Left lung (tissue), 10 donors: Measurements from ENCODE around the gene GABRR1. TPM values are rescaled to one million over a fixed set of nuclear protein-coding genes. Genes with fewer than 3 reads are reported as not detected.
A peak's percentile ranks its signal among the peaks of the same experiment; 100 is the strongest.

ENCODE experiments used
- ATAC-seq: fragments of 200-7000 bp; cut with Tn5 transposase; one replicate; pipeline ENCODE4 v1.9.1; 2020; ENCODE audit warnings: moderate library complexity
- DNase-seq, 4 donors: peaks; one replicate each; pipeline ENCODE4 v3.0.0-alpha.2; 2013 to 2020
- H3K27ac ChIP-seq, 2 donors: fragments of 200-600 bp; sonication (generic) in 1 of 2; one replicate each; pipeline versions ENCODE4 v1.5.0 to v1.8.0; 2020 to 2021
- H3K27me3 ChIP-seq, 2 donors: fragments of 200-600 bp; sonication (generic) in 1 of 2; one replicate each; pipeline versions ENCODE4 v1.5.0 to v1.8.0; 2020 to 2021
- H3K36me3 ChIP-seq, 2 donors: fragments of 200-600 bp; sonication (generic) in 1 of 2; one replicate each; pipeline versions ENCODE4 v1.5.0 to v1.8.0; 2020 to 2021
- H3K4me1 ChIP-seq, 2 donors: fragments of 200-600 bp; one replicate each; pipeline ENCODE4 v1.8.0; 2021
- H3K4me3 ChIP-seq, 2 donors: fragments of 200-600 bp; sonication (generic) in 1 of 2; one replicate each; pipeline versions ENCODE4 v1.5.0 to v1.8.0; 2020 to 2021; ENCODE audit warnings: mild to moderate bottlenecking in 1 of 2
- H3K9me3 ChIP-seq, 2 donors: fragments of 200-600 bp; sonication (generic) in 1 of 2; one replicate each; pipeline versions ENCODE4 v1.5.0 to v1.8.0; 2020 to 2021
- intact Hi-C, 2 donors: fragments of 100-400 bp; cut with DNase I; formaldehyde crosslinking; loops; one replicate each; pipeline versions ENCODE4 v1.11.2 to v1.14.2; 2022
- polyA plus RNA-seq, 6 donors: library from polyadenylated mRNA; unstranded; fragments of 120-200 nt; gene quantifications; one replicate each; pipeline ENCODE4 v1.2.1, GENCODE V29; 2013; ENCODE audit not compliant: insufficient read length in 6 of 6
- total RNA-seq, 2 donors: library from RNA; stranded (reverse); fragmentation: NEBNext Ultra II Directional; extraction: Animal tissue kit (Norgen Biotek cat#: 25700); gene quantifications; one replicate each; pipeline ENCODE4 v1.2.1, GENCODE V29; 2021
- TF ChIP-seq, protein P1 (sequence below), 2 donors: fragments of 200-600 bp; sonication (generic) in 1 of 2; IDR thresholded peaks; one replicate each; pipeline versions ENCODE4 v1.5.0 to v1.8.0; 2021; ENCODE audit warnings: antibody characterized with exemption in 2 of 2
- donor health status: DM: no; HTN: yes; CAD: no.
- donor health status: DM: no; HTN: no; CAD: no.

Gene GABRR1
- total and polyA plus RNA-seq, 8 donors = not detected

DNA sequence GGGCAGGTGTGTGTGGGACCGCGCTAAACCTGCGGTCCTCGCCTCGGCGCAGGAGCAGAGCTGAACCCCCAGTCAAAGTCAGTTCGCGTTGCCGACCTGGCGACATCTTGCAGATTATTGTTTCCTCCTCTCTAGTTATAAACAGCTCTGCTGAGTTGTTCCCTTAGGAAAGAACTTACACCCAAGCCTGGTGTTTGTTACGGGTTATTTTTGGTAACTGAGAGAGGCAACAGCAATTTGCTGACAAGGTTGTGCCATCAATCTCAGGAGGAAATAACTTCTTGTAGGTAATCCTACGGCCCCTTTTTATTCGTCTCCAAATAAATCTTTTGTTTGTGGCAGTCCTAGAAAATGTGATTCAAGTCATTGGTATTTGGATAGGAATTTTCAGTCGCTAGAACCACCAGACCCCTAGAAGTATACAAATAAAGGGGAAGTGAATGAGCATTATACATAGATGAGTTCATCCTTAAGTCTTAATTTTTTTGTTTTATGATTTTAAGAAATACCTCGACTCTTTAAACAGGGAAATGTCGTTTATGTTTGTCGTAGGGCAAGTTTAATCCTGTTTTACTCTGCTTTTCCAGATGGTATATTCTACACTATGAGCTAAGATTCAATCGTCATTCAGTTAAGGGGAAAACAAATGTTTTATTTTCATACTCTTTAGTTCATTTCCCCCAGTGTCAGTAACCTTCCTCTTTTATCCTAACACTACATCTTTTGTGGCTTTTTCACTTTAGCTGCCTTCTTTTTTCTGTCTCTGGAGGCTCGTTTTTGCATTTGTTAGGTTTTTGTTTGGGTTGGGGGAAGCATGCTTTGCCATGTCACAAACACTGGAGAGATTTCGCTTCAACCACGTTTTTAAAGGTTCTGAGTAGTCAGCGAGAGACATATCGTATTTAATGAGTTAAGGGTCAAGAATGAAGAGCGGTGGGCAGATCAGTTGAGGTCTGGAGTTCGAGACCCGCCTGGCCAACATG is 70.1 kb downstream of the GABRR1 start:
- no peaks in the 10 kb centered on the region for H3K9me3 ChIP-seq
- TF ChIP-seq, protein P1, sequence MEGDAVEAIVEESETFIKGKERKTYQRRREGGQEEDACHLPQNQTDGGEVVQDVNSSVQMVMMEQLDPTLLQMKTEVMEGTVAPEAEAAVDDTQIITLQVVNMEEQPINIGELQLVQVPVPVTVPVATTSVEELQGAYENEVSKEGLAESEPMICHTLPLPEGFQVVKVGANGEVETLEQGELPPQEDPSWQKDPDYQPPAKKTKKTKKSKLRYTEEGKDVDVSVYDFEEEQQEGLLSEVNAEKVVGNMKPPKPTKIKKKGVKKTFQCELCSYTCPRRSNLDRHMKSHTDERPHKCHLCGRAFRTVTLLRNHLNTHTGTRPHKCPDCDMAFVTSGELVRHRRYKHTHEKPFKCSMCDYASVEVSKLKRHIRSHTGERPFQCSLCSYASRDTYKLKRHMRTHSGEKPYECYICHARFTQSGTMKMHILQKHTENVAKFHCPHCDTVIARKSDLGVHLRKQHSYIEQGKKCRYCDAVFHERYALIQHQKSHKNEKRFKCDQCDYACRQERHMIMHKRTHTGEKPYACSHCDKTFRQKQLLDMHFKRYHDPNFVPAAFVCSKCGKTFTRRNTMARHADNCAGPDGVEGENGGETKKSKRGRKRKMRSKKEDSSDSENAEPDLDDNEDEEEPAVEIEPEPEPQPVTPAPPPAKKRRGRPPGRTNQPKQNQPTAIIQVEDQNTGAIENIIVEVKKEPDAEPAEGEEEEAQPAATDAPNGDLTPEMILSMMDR (IDR thresholded peaks at IDR 0.05) = no peak

DNA sequence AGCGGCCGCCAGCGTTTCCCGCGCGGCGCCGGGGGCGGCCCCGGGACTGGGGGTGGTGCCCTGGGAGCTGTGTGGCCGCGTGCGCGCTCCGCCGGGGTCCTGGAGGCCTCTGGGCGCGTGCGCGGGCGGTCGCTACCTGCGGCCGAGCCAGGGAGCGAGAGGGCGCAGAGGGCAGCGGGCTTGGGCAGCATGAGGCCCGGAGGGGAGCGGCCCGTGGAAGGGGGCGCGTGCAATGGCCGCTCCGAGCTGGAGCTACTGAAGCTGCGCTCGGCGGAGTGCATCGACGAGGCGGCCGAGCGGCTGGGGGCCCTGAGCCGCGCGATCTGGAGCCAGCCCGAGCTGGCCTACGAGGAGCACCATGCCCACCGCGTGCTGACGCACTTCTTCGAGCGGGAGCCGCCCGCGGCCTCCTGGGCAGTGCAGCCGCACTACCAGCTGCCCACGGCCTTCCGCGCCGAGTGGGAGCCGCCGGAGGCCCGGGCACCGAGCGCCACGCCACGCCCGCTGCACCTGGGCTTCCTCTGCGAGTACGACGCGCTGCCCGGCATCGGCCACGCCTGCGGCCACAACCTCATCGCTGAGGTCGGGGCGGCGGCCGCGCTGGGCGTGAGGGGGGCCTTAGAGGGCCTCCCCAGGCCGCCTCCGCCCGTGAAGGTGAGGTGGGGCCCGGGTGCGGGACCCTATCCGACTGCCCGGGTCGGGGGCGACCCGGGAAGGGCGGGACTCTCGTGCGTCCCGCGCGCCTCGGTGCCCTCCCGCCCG is 71.0 kb downstream of the GABRR1 start, which contains the start of gene PM20D2:
TSS of gene PM20D2 (plus strand) at position 100 of the 762 bp plus-strand sequence. CDS start at position 190, 90 bp downstream.
- TF ChIP-seq, protein P1 (IDR thresholded peaks at IDR 0.05) = no peak
- ATAC-seq = peak; percentile 96
- peaks cover 0 to under 1% of the 10 kb centered on the region in 2 donors for H3K36me3 ChIP-seq
- H3K9me3 ChIP-seq = no peaks in the 10 kb centered on the region
- H3K27ac ChIP-seq = peak within 1 kb of the TSS; percentile 78
- peak within 1 kb of the TSS; percentile 71 to 77 for H3K4me3 ChIP-seq
- DNase-seq = peak; percentile 70 to 94 (median 78)
- intact Hi-C loops = no loop called here
- H3K4me1 ChIP-seq = peaks cover 0 to 14% of the 10 kb centered on the region in 2 donors
- H3K27me3 ChIP-seq = no peaks in the 10 kb centered on the region

More for the DNA sequence above, 70.1 kb downstream of the GABRR1 start:
- DNase-seq (peak in 3 of 4 donors; percentile 34 to 41 (median 36)), ATAC-seq (no peak)
- H3K36me3 ChIP-seq = peaks cover 0 to 7% of the 10 kb centered on the region in 2 donors
- intact Hi-C loops = no loop called here
- H3K27ac ChIP-seq = peak overlapping the region; percentile 78
- H3K4me1 ChIP-seq = peaks cover 0 to 14% of the 10 kb centered on the region in 2 donors
- peak overlapping the region; percentile 71 to 77 for H3K4me3 ChIP-seq
- H3K27me3 ChIP-seq = no peaks in the 10 kb centered on the region

DNA sequence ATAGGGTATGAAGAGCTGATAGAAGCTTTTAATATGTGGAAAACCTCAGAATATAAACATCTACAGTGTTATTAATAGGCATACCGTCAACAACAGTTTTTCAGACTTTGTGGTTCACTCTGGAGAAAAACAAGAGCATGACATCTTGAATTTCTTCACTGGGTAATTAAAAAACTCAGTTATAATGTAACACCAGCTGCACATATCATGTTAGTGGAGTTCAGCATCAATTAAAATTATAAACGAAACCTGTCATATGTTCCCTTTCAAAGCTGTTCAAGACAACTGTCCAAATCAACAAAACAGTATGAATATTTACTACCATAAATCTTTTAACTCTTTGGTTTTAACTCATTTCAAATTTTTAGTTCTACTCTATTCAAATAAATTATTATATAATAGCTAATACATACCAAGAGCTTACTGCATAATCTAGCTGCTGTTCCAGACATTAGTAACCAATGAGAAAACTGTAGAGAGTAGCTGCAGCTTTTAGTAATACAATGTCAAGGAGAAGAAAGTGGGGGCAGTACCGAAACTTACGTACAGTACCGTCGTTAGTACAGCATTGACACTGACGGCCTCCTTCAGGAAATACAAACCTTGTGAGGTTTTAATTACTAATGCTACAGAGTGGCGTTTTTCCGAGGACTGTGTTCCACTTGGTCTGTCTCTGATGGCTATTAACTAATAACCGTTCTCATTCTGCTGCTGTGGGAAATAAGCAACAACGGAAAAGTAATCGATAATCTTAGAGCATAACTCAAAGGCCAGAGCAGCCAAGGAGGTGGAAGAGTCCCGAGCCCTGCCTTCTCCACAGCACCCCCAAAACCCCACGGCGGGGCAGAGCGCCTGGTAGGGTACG is 71.8 kb downstream of the GABRR1 start:
- intact Hi-C loops = no loop called here

DNA sequence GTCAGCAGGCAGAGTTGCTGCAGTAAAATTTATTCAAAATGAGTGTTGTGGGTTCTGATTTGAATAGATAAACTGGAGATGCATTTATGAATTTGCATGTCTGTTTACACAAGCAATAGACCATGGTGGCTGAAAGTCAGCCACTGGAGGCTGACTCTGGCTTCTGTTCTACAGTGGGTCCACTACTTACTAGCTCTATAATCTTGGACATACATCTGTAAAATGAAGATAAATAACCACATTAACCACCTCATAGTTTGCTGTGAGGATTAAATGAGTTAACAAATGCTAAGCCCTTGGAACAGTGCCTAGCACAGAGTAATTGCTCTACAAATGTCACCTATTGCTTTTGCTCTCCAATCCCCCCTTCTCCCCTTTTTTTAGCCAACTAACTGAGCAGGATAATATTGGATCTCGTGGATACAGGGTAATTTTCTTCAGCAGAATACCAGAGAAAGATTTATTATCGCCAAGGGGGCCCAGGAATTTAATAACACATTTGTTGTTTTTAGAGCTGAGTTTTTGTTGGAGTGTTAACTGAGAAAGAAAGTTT is 72.7 kb downstream of the GABRR1 start:
- DNase-seq = no peak
- Histone ChIP-seq H3K9me3 (no peaks in the 10 kb centered on the region), H3K4me3 (no peak overlapping the region), H3K27me3 (no peaks in the 10 kb centered on the region), H3K36me3 (no peaks in the 10 kb centered on the region), H3K27ac (no peak overlapping the region), H3K4me1 (peaks cover 0 to 14% of the 10 kb centered on the region in 2 donors)
- intact Hi-C loops = no loop called here
- no peak for ATAC-seq
- TF ChIP-seq, protein P1 (IDR thresholded peaks at IDR 0.05) = no peak

More for the DNA sequence above, 71.8 kb downstream of the GABRR1 start:
- ATAC-seq = peak; percentile 53
- Histone ChIP-seq H3K9me3 (no peaks in the 10 kb centered on the region), H3K27me3 (no peaks in the 10 kb centered on the region), H3K36me3 (no peaks in the 10 kb centered on the region), H3K4me3 (peak overlapping the region; percentile 71 to 77), H3K27ac (peak overlapping the region; percentile 78), H3K4me1 (peaks cover 0 to 14% of the 10 kb centered on the region in 2 donors)
- peak in 1 of 4 donors; percentile 47 for DNase-seq
- TF ChIP-seq, protein P1 (IDR thresholded peaks at IDR 0.05) = no peak
